GOT3 (cell line): ENCODE measurements around the gene MEGF11.

Experiments
- DNase-seq: peaks from one replicate; lab custom pipeline; 2025; ENCODE audit warnings: mixed read lengths; lab: John Stamatoyannopoulos, UW

Gene MEGF11

DNA sequence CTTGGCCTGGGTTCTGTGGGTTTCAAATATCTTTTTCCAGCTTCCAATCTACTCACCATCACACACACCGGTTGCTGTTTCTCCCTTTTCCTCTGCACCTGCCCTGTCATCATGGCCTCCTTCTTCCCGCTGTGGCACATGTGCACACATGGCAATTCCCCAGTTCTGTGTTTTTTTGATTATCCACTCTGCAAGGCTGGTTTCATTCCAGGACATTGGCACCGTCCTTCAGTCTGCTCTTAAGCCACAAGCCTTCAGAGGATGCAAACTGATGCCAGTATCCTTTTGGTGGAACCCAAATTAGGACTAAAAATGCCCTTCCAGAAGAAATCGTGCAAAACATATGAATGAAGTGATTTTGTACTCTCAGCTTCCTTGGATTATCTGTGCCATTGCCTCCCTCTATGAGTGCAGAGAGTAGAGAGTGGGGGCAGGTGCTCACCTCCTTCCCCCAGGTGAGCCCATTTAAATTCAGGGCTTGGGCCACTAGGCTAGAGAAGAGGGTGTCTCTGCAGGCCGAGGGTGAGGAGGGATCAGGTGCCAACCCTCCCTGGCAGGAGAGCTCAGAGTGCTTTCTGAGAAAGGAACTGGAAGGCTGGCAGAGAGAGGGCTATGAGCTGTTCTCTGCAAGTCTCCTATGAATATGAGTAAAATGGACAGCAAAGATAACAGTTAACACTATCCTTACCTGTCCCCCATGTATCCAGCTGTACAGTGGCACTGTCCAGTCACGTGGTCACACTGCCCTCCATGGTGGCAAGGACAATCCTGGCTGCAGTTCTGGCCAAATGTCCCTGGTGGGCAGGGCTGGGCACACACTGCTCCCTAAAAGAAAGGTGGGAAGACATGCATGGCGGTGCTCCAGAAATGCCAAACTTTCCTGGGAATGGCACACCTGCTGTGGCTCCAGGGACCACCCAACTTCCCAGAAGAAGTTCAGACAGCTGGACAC lies 283.4 kb downstream of the MEGF11 start:
- DNase-seq: no peak

DNA sequence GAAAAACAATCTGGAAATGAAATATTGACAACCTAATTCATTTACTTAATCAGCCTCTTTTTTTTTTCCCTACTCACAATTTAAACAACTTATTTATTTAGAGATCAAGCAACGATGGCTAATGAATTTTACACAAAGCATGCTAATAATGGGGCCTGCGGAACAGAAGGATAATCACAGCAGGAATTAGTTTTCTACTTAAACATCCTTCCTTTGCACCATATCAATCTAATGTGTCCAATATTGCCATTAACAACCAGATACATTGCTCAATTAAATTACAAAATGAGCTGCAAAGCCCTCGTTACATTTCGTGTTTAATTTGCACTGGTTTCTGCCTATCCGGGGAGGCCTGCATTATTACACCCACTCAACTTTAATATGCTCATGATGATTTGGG lies 285.0 kb downstream of the MEGF11 start:
- no peak for DNase-seq

DNA sequence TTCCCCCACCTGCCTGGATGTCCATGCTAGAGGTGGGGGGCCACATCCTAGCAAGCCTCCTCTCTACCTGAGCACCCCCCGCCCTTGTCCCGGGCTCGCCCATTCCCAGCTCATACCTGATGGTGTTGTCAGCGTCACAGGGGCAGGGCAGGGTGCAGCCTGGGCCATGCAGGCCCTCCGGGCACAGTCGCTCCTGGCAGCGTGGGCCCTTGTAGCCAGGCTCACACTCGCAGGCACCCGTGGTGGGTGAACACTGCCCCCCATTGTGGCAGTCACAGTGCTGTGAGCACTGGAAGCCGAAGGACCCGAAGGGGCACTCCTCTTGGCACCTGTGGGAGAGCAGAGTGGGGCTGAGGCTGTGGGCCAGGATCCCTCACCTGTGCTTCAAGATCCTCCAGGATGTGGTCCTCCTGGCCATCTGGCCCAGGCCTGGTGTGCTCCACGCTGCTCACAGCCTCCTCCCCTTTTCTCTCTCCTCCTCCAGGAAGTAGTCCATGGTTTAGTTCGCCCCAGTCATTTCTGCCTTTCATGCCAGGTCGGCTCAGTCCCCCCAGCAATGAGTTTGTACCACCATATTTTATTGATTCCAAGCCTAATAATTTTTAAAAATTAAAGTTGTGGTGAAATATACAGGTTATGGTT lies 288.6 kb downstream of the MEGF11 start:
- no peak for DNase-seq

DNA sequence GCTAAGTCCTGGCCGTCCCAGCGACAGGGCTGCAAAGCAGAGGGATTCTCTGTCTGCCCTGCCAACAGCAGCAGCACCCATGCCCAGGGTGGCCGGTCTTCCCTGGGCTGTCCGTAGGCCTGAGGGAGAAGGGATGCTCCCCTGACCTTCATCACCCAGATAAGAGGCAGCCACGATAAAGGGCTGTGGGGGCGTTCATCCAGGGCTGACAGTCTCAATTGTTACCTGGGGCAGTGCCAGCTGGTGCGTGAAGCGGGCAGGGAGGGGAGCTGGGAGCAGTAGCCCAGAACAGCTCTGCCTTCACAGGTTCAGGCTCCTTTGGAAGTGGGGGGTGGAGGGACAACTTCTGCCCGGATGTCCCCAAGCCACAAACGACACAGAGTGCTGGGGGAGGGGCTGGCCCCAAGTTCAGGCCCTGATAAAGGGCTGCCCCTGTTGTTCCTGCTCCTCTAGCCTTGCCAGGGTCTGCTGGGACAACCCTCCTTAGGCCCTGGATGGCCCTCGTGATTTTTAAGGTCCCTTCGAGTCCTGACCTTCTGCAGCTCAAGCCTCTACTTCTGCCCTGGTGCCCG lies 289.6 kb downstream of the MEGF11 start:
- DNase-seq: no peak

DNA sequence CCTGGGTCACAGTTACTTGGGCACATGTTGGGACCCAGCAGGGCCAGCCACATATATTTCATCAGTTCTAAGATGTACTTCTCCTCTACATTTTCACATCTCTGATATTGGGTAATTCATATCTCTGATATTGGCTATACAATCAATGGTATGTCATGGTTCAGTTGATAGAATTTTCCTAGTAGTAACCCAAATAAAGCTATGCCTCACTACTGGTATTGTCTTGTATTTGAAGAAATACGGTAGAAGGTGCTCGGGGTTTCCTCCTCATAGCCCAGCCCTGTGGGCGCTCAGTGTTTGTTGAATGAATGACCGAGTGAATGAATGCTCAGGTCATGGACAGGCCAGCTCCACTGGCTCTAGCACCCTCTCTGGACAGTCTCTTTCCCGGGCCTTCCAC lies 290.2 kb downstream of the MEGF11 start:
- DNase-seq: no peak

DNA sequence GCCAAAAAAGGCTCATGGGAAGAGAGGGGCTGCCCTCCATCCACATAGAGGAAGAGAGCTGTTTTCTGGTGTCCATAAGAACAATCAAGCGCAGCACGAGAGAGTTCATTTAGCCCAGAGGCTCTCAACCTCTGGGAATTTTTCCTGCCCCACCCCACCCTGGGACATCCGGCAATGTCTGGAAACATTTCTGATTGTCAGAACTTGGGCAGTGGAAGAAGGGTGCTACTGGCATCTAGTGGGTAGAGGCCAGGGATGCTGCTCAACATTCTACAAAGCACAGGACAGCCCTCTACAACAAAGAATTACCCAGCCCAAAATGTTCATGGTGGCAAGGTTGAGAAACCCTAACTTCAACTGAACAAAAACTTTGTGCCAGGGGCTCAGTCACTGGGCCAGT lies 291.4 kb downstream of the MEGF11 start:
- DNase-seq: no peak

DNA sequence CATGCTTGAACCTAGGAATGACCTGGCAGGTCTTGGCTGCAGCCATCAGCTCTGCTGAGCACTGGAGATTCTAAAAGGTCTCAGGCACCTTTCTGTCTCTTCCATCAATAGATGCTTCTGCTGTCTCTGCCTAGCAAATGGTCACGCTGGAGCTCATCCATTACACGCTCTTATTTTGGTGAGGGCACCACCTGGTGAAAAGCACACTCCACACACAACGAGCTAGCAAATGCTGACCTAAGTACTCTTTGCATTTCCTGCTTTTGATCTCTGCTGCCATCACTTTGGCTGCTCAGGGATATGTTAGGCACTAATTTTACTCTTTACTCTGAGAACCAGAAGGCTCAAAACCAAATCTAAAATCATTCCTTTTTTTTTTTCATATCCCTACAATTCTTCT lies 293.0 kb downstream of the MEGF11 start:
- DNase-seq: no peak

DNA sequence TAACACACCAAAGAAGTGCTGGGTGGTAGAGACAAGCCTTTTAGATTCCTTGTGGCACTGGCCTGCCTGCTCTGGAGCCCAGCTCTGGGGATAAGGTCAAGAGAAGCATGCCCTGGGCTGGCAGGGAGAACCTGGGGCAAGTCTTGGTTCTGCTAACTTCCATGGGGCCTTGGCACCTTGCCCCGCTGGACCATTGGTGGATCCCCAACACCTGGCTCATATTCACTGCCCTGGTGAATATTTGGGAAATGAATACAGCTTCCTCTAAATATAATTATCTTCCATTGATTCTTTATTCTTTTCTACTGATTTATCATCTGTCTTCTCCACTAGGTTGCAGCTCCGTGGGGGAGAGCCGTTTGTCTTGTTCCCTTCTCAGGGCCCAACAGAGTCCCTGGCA lies 294.7 kb downstream of the MEGF11 start:
- no peak for DNase-seq

DNA sequence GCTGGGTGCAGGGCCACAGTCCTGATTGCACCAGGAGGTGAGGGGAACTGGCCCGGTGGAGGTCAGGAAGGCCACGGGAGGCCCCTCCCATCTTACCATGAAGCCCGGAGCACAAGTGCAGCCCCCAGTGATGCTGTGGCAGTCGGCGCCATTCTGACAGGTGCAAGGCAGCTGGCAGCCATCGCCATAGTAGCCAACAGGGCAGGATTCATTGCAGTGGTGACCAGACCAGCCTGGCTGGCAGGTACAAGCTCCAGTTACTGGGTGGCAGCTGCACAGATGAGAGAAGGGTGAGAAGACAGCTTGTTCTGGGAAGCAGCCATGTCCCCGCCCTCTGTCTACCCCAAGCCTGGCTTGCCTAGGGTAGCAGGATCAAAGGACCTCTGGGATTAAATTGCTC lies 296.1 kb downstream of the MEGF11 start:
- no peak for DNase-seq

DNA sequence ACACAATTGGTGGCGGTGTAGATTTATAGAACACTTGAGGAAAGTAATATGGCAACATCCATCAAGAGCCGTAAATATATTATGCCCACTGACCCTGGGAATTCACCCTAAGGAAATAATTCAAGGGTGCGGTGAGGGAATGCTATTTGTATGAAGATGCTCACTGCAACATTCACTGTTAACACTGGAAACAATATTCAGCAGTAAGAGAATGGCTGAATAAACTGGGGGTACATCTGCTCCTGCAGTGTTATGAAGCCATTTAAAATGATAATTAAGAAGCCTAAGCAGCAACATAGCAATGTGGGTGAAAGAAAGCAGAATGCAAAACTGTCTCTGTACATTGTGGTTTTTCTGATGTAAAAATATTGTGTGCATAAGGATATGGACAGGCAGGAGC lies 296.7 kb downstream of the MEGF11 start:
- no peak for DNase-seq

DNA sequence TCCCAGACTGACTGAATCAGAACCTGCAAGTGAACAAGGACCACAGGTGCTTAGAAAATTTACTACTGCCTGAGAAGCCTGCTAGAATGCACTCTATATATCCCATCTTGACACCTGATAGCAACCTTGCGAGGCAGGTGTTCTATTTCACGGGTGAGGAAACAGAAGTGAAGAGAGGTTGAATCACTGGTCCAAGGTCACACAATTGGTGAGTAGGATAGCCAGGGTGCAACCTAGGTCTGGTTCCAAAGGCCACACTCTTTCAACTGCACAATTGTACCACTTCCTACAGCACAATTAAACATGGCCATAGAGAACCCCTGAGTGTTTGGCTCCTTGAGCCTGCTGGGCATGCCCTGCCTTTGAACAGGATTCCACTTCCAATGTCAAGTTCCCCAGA lies 297.2 kb downstream of the MEGF11 start:
- no peak for DNase-seq

DNA sequence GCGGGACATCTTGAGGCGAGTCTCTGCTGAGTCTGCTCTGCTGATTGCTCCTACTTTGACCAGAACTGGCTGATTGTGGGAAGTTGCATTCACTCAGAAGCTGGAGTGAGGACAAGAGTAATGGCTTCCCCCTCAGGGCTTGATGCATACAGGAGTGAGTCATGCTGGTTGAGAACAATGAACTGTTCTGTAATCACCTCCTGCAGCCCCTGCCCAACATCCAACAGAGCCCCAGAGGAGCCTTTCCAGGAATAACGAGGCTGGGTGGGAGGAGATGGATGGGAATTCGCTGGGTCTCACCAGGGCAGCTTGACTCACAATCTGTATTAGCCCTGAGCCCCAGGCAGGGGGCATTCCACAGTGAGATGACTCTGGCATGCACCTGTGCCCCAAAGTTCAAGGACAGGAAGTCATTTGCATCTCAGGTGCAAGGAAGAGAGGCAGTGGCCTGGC lies 299.2 kb downstream of the MEGF11 start:
- DNase-seq: no peak

DNA sequence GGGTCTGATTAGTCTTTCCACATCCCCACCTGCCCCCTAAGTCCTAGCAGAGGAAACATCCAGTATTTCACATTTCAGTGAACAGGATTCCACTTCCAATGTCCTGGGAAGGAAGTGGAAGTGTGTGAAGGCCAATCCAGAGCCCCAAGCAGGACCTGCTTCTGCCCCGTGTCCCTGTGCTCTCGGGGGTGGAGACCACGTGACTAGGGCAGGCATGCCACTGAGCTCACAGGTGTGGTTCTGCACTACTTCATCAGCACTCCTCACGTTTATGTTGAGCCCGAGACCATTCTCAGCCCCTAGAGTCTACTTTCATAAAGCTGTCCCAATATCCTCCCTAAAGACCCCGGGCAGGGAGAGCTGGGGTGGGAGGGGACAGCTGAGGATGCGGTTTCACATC lies 299.9 kb downstream of the MEGF11 start:
- no peak for DNase-seq

DNA sequence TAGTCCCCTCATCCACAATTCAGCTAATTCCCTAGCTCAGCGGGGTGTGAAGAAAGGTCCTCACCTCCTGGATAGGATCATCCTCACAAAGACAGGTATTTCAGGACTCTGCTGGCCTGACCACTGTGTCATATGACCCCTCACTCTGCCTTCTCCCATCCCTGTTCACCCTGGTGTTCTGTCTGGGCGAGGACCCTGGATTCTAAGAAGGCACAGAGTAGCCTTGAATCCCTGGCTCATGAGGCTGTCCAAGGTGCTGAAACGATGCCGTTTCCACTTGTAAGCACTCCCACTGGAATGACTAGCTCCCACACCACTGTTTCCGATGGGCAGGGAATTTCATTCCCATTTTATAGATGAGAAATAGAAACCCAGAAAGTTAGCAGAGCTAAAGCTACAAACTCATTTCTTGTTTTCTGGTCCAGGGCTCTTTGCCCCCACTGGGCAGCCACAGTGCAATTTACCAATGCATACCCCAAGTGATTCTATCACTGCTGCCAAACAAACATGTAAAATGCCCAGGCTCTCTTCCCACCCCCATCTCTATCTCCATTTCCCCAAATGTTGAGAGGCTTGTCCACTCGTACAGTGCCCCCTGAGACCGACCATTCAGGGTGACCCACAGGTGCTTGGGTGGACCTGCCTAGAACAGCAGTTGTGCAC lies 301.0 kb downstream of the MEGF11 start:
- no peak for DNase-seq

DNA sequence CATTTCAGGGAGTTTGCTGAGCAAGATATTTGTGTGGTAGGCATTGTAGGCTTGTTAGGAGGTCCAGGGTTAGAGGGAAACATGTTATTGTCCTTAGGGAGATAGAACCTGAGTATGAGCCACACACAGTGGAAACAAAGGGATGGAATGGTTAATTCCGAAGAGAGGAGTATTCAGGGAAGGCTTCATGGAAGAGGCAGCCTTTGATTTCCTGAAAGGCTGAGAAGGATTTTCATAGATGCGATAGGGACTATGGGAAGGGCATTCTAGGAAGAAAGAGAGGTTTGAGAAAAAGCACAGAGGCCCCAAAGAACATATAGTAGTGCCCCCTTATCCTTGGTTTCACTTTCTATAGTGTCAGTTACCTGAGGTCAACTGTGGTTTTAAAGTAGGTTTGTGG lies 302.5 kb downstream of the MEGF11 start:
- no peak for DNase-seq

DNA sequence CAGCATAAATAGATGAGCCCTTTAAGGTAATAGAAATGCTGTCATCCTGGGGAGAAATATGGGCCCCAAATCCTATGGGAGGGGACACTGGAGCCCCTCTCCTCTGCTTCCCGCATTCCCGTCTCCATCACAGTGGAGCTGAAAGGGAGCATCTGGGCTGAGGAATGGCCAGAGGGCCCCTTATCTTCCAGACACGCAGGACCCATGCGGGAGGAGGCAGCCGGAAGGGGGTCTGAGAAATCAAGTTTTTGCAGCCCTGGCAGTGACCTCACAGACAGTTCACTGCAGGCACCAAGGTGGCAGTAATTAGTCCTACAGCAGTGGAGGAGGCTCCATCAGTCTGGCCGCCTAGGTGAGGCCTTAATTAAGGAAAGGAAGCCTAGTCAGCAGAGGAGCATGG lies 304.1 kb downstream of the MEGF11 start:
- DNase-seq: no peak

DNA sequence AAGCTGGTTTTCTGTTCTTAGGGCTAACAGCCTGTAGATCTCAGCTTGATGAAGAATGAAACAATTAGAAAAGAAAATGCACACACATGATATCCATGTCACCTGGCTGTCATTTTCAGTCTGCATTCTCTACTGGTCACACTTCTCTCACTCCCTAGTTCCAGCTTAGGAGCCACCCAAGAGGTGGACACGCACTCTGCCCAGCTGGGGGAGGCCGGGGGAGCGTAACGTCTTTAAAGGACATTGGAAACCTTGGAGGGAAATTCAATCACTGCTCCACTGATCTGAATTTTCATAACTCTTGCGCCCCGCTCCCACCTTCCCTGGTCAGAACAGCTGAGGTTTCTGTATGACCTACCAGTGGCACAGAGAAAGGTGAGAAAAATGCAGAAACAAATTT lies 304.5 kb downstream of the MEGF11 start:
- DNase-seq: no peak

DNA sequence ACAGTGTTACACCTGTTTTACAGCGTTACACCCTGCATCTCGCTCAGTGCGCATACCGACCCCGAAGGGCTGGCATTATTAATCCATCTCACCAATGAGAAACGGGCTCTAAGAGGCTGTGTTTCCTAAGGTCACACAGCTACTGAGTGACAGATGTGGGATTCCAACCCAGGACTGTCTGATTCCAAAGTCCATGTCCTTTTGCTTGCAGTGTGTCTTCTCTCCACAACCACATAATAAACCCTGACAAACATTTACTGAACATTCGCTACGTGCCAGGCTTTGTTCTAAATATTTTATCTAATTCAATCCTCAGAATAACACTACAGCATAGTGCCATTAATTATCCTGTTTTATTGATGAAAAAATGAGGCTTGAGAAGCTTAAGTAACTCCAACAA lies 305.2 kb downstream of the MEGF11 start:
- no peak for DNase-seq

DNA sequence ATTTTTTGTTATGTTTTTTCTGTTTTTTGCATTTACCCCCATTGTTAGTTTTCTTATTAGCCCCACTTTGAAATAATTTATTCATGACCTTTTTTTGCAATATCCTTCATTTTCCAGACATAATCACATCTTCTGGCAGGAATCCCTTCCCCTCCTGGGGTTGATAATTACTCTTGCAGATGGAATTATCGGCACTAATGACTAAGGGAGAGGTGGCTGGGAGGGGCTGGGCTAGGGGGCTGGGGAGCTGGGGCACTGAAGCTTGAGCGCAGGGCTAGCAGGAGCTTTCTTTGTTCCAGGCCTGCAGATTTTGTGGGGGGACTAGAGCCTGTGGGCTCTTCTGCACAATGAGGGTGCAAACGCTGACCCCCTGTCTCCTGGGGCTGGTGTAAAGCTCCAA lies 306.5 kb downstream of the MEGF11 start:
- no peak for DNase-seq

DNA sequence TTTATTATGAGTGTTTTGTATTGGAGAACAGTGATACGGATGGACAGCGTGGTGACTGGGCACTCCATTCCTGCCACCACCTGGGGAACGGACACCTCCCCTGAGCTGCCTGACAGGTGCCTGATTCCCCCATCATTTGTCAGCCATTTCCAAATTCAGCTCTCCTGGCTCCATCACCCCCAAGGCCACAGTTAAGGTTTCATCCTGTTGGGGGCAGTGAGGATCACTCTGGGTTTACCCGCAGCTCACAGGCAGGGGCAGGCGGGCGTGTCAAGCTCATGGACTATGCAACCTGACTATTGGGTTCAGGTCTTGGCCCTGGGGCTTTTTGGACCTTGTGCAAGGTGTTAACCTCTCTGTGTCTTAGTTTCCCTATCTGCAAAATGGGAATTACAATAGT lies 307.9 kb downstream of the MEGF11 start:
- no peak for DNase-seq

DNA sequence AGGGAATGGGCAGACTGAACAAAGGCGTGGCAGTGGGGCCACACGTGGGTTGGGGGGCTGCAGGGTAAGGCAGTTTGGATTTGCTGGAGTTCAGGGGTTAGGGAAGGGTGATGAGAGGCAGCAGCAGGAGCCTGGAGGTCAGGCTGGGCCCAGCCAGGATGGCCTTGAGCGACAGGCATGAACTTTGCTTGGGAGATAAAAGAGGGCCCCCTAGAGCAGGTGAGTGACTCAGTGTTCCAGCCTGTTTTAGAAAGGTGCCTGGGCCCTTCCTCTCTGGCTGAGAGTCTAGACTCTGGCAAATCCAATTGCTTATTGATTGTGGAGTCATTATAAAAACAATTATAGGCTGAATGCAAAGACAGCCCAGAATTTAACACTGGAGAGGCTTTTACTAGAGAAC lies 309.1 kb downstream of the MEGF11 start:
- no peak for DNase-seq

DNA sequence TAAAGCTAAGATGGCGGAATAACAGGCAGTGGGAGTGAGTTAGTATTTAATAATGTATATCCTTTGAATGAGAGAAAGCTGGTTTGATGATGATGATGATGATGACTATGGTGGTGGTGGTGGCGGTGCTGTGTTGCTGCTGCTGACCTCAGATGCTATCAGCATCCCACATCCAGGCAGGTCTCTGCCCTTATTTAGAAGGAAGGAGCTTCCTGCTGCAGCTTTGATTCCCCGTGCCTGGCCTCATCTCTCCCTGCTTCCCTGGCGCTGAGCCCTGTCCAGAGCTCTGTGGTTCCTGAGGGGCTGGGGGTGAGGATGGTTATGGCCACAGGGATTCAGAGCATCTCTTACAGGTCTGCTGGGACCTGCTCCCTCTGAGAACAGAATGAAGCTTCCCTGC lies 311.1 kb downstream of the MEGF11 start:
- no peak for DNase-seq

DNA sequence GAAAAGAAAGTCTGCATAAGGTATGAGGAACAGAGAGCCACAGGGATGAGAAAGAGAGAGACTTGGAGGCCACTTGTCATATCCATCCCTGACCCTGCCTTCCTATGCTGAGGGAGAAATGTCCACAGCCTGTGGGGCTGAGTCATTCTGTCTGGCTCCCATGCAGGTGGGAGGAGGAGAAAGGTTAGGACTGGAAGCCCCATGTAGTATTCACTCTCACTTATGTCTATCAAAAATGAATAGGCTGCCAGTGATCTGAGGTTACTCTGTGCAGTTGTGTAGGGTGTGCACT lies 313.0 kb downstream of the MEGF11 start:
- no peak for DNase-seq
